Measurements from ENCODE around the gene ACAP2.

DNA sequence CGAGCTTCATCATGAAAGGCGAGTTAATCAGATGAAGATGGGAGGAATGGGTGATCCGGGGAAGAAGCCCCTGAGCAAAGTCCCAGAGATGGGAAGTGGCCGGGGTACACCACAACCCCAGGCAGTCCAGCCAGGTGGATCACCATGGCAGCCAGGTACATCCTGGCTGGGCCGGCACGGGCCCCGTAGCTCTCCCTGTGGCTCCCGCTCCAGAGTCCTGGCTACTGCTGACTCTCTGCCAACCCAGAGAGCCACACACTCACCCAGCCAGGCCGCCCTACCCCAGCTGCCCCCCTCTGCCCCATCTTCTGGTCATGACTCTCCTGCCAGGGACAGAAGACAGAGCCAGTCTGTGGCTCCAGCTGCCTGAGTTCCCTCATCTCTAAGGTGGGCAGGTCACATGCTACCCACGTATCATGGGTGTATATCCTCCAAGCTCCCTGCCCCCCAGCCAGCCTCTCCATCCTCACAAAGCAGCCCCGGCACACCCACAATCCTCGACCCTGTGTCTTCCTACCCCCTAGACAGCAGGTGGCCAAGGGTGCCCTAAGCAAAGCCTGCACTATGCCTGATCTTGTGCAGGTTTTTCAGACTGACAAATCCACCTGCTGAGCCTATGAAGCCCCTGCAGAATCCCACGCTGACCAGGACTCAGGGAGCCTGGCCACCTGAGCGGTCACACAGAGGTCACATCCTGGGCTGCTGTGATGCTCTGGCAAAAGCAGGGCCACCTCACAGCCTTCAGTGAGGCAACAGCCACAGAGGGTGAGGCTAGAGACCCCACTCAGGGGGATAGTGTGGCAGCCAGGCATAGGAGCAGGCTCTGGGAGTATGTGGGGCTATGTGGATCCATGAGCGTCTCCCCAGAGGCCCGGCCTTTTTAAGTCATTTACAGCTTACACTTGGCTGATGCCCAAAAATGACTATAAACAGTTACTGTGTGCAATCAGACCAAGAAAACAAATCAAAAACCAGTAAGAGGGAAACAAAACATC, 185.1 kb downstream of the ACAP2 start:
- TF ChIP-seq CTCF (IDR thresholded peaks at IDR 0.05) (no peak), POLR2A (IDR thresholded peaks at IDR 0.05) (no peak)

Data from testis (tissue), 2 donors.